Central memory CD4-positive, alpha-beta T cell (primary cell): ENCODE measurements around the gene KIAA0232.
"Not testable (repeated sequence)": the region's sequence is repeated elsewhere in the genome, so short reads cannot be mapped to it uniquely, and the experiment has no call there.

ENCODE experiments used
- DNase-seq: peaks from one replicate; pipeline ENCODE4 v3.0.0; 2022

The KIAA0232 gene

GRCh38 chr4:6813725-6814124 is 31.2 kb downstream of the KIAA0232 start:
- no peak for DNase-seq

GRCh38 chr4:6815029-6815836 is 32.7 kb downstream of the KIAA0232 start:
- no peak for DNase-seq

GRCh38 chr4:6819295-6819694 is 36.8 kb downstream of the KIAA0232 start:
- no peak for DNase-seq

- DNase-seq = no peak
These were observed 38.2 kb downstream of the KIAA0232 start for GRCh38 chr4:6820695-6821094.

- no peak for DNase-seq
These were observed 41.5 kb downstream of the KIAA0232 start for GRCh38 chr4:6824071-6824470.

- DNase-seq = no peak
These were observed 42.4 kb downstream of the KIAA0232 start for GRCh38 chr4:6824772-6825402.

GRCh38 chr4:6825403-6825802 is 42.9 kb downstream of the KIAA0232 start:
- no peak for DNase-seq

GRCh38 chr4:6826781-6827508 is 44.4 kb downstream of the KIAA0232 start:
- no peak for DNase-seq

GRCh38 chr4:6829086-6829485 is 46.6 kb downstream of the KIAA0232 start:
- no peak for DNase-seq

- no peak for DNase-seq
These were observed 52.3 kb downstream of the KIAA0232 start for GRCh38 chr4:6834867-6835266.

- not testable (repeated sequence) for DNase-seq
These were observed 53.1 kb downstream of the KIAA0232 start for GRCh38 chr4:6835616-6836015.

- DNase-seq = not testable (repeated sequence)
These were observed 54.6 kb downstream of the KIAA0232 start for GRCh38 chr4:6837106-6837505.

GRCh38 chr4:6839579-6839978 is 57.1 kb downstream of the KIAA0232 start:
- no peak for DNase-seq

- DNase-seq = no peak
These were observed 57.8 kb downstream of the KIAA0232 start for GRCh38 chr4:6840062-6840976.

- no peak for DNase-seq
These were observed 62.5 kb downstream of the KIAA0232 start for GRCh38 chr4:6845027-6845426.

- DNase-seq = no peak
These were observed 63.0 kb downstream of the KIAA0232 start for GRCh38 chr4:6845574-6845973.

GRCh38 chr4:6847178-6847577 is 64.7 kb downstream of the KIAA0232 start:
- no peak for DNase-seq

- no peak for DNase-seq
These were observed 66.3 kb downstream of the KIAA0232 start for GRCh38 chr4:6848717-6849305.

GRCh38 chr4:6849691-6850090 is 67.2 kb downstream of the KIAA0232 start:
- DNase-seq = no peak

GRCh38 chr4:6851431-6851830 is 68.9 kb downstream of the KIAA0232 start:
- no peak for DNase-seq

GRCh38 chr4:6851962-6852361 is 69.4 kb downstream of the KIAA0232 start:
- no peak for DNase-seq

GRCh38 chr4:6852582-6852981 is 70.1 kb downstream of the KIAA0232 start:
- DNase-seq = no peak
